ENCODE data around the gene MOCOS. TPM values are rescaled to one million over a fixed set of nuclear protein-coding genes. Genes with fewer than 3 reads are reported as not detected.
"Not testable (repeated sequence)": the region's sequence is repeated elsewhere in the genome, so short reads cannot be mapped to it uniquely, and the experiment has no call there.

The MOCOS gene
- total RNA-seq, 3 donors from 2014 or later = 3.3 to 4.7 (median 4.4) TPM

DNA sequence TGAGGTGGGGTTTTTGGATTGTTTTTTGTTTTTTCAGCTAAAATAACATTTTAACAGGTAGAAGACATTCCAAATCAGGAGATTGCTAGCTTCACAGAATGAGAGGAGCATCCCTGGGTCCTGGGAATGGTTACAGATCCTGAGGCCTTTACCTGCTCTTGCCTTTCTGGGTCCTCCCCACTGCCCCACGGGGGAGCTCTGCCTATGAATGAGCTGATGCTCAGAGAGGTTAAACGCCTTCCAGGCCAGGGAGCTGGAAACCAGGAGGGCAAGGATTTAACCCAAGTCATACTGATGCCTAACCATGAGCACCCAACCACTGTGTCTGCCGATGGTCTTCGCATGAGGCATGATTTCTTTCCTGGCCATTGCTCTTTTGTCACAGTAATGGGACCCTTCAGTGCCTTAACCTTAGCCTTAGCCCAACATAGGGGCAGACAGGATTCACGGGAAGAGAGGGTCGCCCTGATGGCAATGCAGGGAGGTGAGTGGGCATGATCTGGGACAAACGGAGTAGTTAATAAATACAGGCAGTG lies 16.1 kb downstream of the MOCOS start:
- Histone ChIP-seq H3K36me3 (ENCODE audit: low read depth) (no peaks in the 10 kb centered on the region), H3K4me3 (no peak overlapping the region), H3K4me1 (ENCODE audit: low read depth) (no peaks in the 10 kb centered on the region), H3K9me3 (no peaks in the 10 kb centered on the region)
- ATAC-seq (no peak), DNase-seq (no peak)
- intact Hi-C loops (cut with DNase I, micrococcal nuclease) = no loop called here
- TF ChIP-seq, protein P1, sequence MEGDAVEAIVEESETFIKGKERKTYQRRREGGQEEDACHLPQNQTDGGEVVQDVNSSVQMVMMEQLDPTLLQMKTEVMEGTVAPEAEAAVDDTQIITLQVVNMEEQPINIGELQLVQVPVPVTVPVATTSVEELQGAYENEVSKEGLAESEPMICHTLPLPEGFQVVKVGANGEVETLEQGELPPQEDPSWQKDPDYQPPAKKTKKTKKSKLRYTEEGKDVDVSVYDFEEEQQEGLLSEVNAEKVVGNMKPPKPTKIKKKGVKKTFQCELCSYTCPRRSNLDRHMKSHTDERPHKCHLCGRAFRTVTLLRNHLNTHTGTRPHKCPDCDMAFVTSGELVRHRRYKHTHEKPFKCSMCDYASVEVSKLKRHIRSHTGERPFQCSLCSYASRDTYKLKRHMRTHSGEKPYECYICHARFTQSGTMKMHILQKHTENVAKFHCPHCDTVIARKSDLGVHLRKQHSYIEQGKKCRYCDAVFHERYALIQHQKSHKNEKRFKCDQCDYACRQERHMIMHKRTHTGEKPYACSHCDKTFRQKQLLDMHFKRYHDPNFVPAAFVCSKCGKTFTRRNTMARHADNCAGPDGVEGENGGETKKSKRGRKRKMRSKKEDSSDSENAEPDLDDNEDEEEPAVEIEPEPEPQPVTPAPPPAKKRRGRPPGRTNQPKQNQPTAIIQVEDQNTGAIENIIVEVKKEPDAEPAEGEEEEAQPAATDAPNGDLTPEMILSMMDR (IDR thresholded peaks at IDR 0.05) = no peak

DNA sequence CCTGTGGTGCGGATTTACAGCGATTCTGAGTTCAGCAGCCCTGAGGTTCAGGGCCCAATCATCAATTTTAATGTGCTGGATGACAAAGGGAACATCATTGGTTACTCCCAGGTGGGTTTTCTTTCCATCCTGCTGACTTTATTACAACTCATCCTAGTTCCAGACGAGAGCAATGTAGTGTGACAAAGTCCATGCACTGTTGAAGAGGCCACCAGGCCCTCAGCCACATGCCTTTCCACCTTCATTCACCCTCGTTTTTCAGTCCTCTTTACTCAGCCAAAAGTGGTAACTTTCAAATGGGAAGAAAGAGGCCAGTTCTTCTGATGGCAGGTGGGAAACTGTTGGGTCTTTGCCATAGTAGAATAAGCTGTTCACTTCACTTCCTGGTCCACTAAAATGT lies 17.9 kb downstream of the MOCOS start:
- Histone ChIP-seq H3K4me1 (ENCODE audit: low read depth) (no peaks in the 10 kb centered on the region), H3K36me3 (ENCODE audit: low read depth) (no peaks in the 10 kb centered on the region), H3K9me3 (no peaks in the 10 kb centered on the region), H3K4me3 (no peak overlapping the region)
- ATAC-seq (no peak), DNase-seq (no peak)
- TF ChIP-seq, protein P1 (IDR thresholded peaks at IDR 0.05) = no peak
- intact Hi-C loops (cut with DNase I, micrococcal nuclease) = no loop called here

DNA sequence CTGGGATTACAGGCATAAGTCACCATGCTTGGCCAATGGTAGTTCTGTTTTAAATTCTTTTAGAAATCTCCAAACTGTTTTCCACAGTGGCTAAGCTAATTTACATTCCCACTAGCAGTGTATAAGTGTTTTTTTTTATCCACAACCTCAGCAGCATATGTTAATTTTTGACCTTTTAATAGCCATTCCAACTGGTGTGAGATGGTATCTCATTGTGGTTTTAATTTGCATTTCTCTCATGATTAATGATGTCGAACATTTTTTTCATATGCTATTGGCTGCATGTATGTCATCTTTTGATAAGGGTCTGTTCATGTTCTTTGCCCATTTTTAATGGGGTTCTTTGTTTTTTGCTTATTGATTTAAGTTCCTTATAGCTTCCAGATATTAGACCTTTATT lies 20.0 kb downstream of the MOCOS start:
- TF ChIP-seq, protein P1 (IDR thresholded peaks at IDR 0.05) = no peak
- H3K9me3 ChIP-seq = no peaks in the 10 kb centered on the region
- no peak for ATAC-seq
- intact Hi-C loops (cut with DNase I, micrococcal nuclease) = no loop called here
- no peaks in the 10 kb centered on the region for H3K36me3 ChIP-seq (ENCODE audit: low read depth)
- DNase-seq = no peak
- H3K4me3 ChIP-seq = no peak overlapping the region
- no peaks in the 10 kb centered on the region for H3K4me1 ChIP-seq (ENCODE audit: low read depth)

DNA sequence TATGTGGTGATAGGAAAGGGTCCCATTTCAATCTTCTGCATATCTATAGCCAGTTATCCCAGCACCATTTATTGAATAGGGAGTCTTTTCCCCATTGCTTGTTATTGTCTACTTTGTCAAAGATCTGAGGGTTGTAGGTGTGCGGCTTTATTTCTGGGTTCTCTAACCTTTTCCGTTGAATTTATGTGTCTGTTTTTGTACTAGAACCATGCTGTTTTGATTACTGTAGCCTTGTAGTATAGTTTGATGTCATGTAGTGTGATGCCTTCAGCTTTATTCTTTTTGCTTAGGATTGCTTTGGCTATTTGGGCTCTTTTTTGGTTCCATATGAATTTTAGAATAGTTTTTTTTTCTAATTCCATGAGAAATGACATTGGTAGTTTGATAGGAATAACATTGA lies 20.7 kb downstream of the MOCOS start:
- H3K4me3 ChIP-seq; intact Hi-C loops (cut with DNase I, micrococcal nuclease); H3K9me3 ChIP-seq; H3K36me3 ChIP-seq (ENCODE audit: low read depth); ATAC-seq; DNase-seq; H3K4me1 ChIP-seq (ENCODE audit: low read depth): not testable (repeated sequence)

DNA sequence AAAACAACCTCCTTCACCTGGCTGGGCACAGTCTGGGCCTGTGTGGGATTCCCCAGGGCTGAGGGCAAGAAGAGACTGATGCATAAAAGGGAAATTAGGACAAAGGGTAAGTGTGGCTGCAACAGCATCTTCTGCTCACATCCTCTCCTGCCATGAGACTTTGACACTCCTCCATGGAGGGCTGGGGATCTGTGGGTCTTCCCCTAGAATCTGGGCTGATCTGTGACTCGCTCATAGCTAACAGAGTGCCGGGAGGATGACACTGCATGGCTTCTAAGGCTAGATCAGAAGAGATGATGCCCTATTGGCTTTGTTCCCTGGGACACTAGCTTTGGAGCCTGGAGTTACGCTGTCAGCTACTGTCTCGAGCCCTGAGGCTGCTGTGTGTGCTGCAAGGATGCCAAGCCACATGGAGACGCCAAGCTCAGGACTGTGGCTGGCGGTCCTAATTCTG lies 24.3 kb downstream of the MOCOS start:
- no peaks in the 10 kb centered on the region for H3K36me3 ChIP-seq (ENCODE audit: low read depth)
- H3K4me3 ChIP-seq = no peak overlapping the region
- no peaks in the 10 kb centered on the region for H3K4me1 ChIP-seq (ENCODE audit: low read depth)
- TF ChIP-seq, protein P1 (IDR thresholded peaks at IDR 0.05) = no peak
- DNase-seq (no peak), ATAC-seq (no peak)
- no peaks in the 10 kb centered on the region for H3K9me3 ChIP-seq
- intact Hi-C loops (cut with DNase I, micrococcal nuclease) = no loop called here

DNA sequence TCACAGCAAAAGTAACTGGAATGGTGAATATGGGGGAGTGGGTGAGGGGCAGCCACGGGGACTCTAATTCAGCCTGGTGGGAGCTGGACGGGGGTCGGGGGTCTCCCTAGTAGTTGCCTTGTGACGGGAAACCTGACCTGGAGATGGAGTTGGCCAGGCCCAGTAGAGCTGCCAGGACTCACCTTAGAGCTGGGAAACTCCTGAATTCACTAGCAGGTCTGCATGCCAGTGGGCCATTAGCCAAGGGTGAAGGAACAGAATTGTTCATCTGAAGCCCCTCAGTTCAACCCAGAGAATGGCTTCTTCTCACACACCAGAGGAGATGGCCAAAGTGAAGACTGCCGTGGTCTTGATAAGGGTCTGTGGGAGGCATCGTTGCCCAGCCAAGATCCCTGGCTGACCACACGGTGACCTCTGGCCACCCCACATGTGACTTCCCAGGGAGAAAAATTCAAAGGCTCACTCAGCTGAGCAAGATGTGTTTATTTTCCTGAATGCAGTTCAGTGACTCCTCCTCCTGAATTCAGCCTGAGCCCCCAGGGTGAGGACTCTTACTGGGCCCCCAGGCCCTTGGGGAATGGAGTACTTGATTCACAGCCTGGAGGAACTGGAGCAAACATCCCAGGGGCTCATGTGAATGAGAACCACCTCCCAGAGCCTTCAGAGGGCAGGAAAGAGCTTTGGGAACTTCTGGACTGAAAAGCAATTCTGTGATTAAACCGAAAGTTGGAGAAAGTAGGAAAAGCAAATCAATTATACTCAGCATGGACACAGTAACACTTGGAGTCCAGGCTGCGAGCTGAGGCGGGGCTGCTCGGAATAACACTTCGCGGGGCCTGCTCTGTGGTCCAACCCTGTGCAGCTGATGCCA lies 25.2 kb downstream of the MOCOS start:
- Histone ChIP-seq H3K4me1 (ENCODE audit: low read depth) (no peaks in the 10 kb centered on the region), H3K36me3 (ENCODE audit: low read depth) (no peaks in the 10 kb centered on the region), H3K9me3 (no peaks in the 10 kb centered on the region), H3K4me3 (no peak overlapping the region)
- DNase-seq (no peak), ATAC-seq (no peak)
- intact Hi-C loops (cut with DNase I, micrococcal nuclease) = no loop called here
- TF ChIP-seq, protein P1 (IDR thresholded peaks at IDR 0.05) = no peak
